ENCODE results near the gene ZFYVE19. TPM values are rescaled to one million over a fixed set of nuclear protein-coding genes. Genes with fewer than 3 reads are reported as not detected.

Gene ZFYVE19
- total RNA-seq, 4 donors from 2014 or later, result 13.3 to 25.5 (median 19.7) TPM

DNA sequence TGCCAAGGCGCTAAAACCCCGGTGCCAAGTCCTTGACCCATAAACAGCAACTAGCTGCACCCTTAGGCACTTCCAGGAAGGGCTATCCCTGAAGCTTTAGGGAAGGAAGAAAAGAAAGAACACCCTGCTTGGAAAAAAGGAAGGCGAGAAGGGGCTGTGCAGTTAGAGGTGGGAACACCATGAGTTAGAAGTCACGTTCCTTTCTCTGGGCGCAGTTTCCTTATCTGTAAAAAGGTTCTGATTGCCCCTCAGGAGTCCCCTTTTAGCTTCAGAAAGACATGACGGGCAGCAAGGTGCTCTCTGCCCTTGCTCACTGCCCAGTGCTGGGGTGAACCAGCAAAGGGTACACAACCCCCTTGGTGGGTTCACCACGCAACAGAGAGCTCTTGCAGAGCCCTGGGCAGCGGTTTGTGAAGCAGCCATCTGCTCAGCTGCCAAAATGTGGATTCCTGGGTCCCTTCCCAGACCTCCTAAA, 42.2 kb upstream of the ZFYVE19 start:
- Histone ChIP-seq H3K4me3 (peak overlapping the region; percentile 40 to 61), H3K4me1 (peaks cover 0 to 52% (median 19%) of the 10 kb centered on the region in 3 donors), H3K9me3 (no peaks in the 10 kb centered on the region), H3K36me3 (peaks cover 0 to 27% of the 10 kb centered on the region in 2 donors), H3K27ac (peak overlapping the region; percentile 10 to 85 (median 81)), H3K27me3 (no peaks in the 10 kb centered on the region)
- ATAC-seq, result no peak
- WGBS, 2 donors (ENCODE audit: low coverage in 1 of 2), result 30 to 40% methylated on average over 1 to 6 of the region's 8 CpGs
- TF ChIP-seq POLR2AphosphoS5 (IDR thresholded peaks at IDR 0.05), result no peak
- no peak for TF ChIP-seq EP300 (IDR thresholded peaks at IDR 0.05)
- TF ChIP-seq, protein P1, sequence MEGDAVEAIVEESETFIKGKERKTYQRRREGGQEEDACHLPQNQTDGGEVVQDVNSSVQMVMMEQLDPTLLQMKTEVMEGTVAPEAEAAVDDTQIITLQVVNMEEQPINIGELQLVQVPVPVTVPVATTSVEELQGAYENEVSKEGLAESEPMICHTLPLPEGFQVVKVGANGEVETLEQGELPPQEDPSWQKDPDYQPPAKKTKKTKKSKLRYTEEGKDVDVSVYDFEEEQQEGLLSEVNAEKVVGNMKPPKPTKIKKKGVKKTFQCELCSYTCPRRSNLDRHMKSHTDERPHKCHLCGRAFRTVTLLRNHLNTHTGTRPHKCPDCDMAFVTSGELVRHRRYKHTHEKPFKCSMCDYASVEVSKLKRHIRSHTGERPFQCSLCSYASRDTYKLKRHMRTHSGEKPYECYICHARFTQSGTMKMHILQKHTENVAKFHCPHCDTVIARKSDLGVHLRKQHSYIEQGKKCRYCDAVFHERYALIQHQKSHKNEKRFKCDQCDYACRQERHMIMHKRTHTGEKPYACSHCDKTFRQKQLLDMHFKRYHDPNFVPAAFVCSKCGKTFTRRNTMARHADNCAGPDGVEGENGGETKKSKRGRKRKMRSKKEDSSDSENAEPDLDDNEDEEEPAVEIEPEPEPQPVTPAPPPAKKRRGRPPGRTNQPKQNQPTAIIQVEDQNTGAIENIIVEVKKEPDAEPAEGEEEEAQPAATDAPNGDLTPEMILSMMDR (IDR thresholded peaks at IDR 0.05), result no peak
- TF ChIP-seq POLR2A (IDR thresholded peaks at IDR 0.05), result no peak

DNA sequence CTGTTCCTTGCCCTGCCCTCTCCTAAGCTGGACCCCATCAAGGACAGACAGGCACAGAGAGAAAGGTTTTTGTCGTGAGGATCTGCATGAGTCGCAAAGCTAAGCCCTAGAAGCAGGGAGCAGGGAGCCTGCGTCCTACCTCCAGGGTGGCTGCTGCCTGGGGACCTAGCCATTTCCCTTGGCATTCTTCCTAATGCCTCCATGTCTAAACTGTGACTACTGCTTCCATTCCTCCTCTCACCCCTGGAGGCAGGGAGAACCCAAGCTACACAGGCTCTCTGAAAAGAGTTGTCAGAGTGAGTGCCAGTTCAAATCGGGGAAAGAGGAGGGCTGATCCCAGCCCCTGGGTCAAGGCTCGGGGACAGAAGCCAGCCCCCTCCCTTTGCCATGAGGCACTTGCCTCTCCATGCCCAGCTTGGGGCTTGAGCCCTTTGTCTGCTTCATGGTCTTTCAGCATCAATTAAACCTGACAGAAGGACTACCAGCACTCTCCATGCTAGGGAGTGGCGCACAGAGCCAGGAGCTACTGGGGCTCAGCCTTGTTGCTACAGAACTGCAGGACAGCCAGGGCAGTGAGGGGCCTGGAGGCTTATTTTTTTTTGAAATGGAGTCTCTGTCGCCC, 40.6 kb upstream of the ZFYVE19 start:
- Histone ChIP-seq H3K27me3 (no peaks in the 10 kb centered on the region), H3K4me1 (peaks cover 0 to 62% (median 19%) of the 10 kb centered on the region in 3 donors), H3K4me3 (no peak overlapping the region), H3K36me3 (peaks cover 0 to 44% of the 10 kb centered on the region in 2 donors), H3K9me3 (no peaks in the 10 kb centered on the region), H3K27ac (peak overlapping the region in 2 of 4 donors; percentile 80 to 82)
- ATAC-seq, result no peak
- TF ChIP-seq EP300 (IDR thresholded peaks at IDR 0.05) (no peak), POLR2A (IDR thresholded peaks at IDR 0.05) (no peak), POLR2AphosphoS5 (IDR thresholded peaks at IDR 0.05) (no peak)
- TF ChIP-seq, protein P1 (IDR thresholded peaks at IDR 0.05), result no peak
- WGBS, 2 donors (ENCODE audit: low coverage in 1 of 2), result 90 to 100% methylated on average over 1 to 2 of the region's 7 CpGs

- Histone ChIP-seq H3K27ac (peak overlapping the region in 1 of 4 donors; percentile 80), H3K4me3 (no peak overlapping the region), H3K4me1 (peaks cover 0 to 62% (median 19%) of the 10 kb centered on the region in 3 donors), H3K27me3 (no peaks in the 10 kb centered on the region), H3K36me3 (peaks cover 0 to 52% of the 10 kb centered on the region in 2 donors), H3K9me3 (no peaks in the 10 kb centered on the region)
- WGBS, 2 donors (ENCODE audit: low coverage in 1 of 2), result 50 to 86% methylated on average over 1 to 14 of the region's 32 CpGs
- ATAC-seq, result no peak
- TF ChIP-seq, protein P1 (IDR thresholded peaks at IDR 0.05), result no peak
- TF ChIP-seq POLR2AphosphoS5 (IDR thresholded peaks at IDR 0.05) (no peak), POLR2A (IDR thresholded peaks at IDR 0.05) (no peak), EP300 (IDR thresholded peaks at IDR 0.05) (no peak)
Observed at GRCh38 chr15:40766906-40767837, 39.7 kb upstream of the ZFYVE19 start.

GRCh38 chr15:40767838-40768500, 38.9 kb upstream of the ZFYVE19 start:
- H3K4me1 ChIP-seq, result peaks cover 0 to 57% (median 19%) of the 10 kb centered on the region in 3 donors
- H3K27ac ChIP-seq, result peak overlapping the region in 3 of 4 donors; percentile 9 to 66 (median 51)
- 89% methylated on average over 14 to 22 of the region's 29 CpGs for WGBS, 2 donors (ENCODE audit: low coverage in 1 of 2)
- H3K4me3 ChIP-seq, result no peak overlapping the region
- no peak for ATAC-seq
- no peaks in the 10 kb centered on the region for H3K9me3 ChIP-seq
- H3K27me3 ChIP-seq, result no peaks in the 10 kb centered on the region
- TF ChIP-seq, protein P1 (IDR thresholded peaks at IDR 0.05), result no peak
- TF ChIP-seq EP300 (IDR thresholded peaks at IDR 0.05) (no peak), POLR2A (IDR thresholded peaks at IDR 0.05) (no peak), POLR2AphosphoS5 (IDR thresholded peaks at IDR 0.05) (no peak)
- peaks cover 0 to 60% of the 10 kb centered on the region in 2 donors for H3K36me3 ChIP-seq
